Measurements from ENCODE around the gene KRT76.

Gene KRT76

DNA sequence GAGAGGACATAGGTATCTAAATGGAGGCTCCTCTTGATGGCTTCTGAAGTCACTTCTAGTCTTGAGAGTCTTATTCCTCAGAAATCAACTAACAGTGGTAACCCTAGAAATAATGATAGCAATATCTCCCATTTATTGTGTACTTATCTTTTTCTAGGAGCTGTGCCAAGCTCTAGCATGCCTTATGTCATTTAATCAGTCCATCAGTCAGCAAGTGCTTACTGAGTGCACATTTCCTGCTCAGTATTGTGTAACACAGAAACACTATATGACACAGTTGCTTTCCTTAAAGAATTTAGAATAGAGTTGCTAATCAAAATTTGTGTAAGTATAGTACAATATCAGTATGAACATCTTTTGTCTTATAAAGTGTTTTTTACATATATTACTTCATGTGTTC, 36.6 kb downstream of the KRT76 start:
- Histone ChIP-seq H3F3A (ENCODE audit: insufficient read depth) (no peaks in the 10 kb centered on the region), H3K9ac (ENCODE audit: low read length) (no peak overlapping the region), H3K9me2 (replicated peaks; ENCODE audit: insufficient read depth, low read length) (no peaks in the 10 kb centered on the region), H2AFZ (ENCODE audit: low read depth, low read length, severe bottlenecking) (no peak overlapping the region), H3K27me3 (ENCODE audit: low read length) (no peaks in the 10 kb centered on the region), H3K27ac (ENCODE audit: low read depth, low read length) (no peak overlapping the region), H3K4me2 (ENCODE audit: low read depth, low read length, poor library complexity, severe bottlenecking) (no peak overlapping the region), H3K36me3 (ENCODE audit: low read length) (no peaks in the 10 kb centered on the region), H3K79me2 (ENCODE audit: insufficient read depth, low read length) (no peaks in the 10 kb centered on the region), H4K20me1 (ENCODE audit: low read depth, low read length) (no peaks in the 10 kb centered on the region), H3K9me3 (ENCODE audit: insufficient read depth, low read length) (no peaks in the 10 kb centered on the region), H3K4me3 (ENCODE audit: insufficient read depth, low read length, poor library complexity, severe bottlenecking) (no peak overlapping the region)
- TF ChIP-seq, protein P1, sequence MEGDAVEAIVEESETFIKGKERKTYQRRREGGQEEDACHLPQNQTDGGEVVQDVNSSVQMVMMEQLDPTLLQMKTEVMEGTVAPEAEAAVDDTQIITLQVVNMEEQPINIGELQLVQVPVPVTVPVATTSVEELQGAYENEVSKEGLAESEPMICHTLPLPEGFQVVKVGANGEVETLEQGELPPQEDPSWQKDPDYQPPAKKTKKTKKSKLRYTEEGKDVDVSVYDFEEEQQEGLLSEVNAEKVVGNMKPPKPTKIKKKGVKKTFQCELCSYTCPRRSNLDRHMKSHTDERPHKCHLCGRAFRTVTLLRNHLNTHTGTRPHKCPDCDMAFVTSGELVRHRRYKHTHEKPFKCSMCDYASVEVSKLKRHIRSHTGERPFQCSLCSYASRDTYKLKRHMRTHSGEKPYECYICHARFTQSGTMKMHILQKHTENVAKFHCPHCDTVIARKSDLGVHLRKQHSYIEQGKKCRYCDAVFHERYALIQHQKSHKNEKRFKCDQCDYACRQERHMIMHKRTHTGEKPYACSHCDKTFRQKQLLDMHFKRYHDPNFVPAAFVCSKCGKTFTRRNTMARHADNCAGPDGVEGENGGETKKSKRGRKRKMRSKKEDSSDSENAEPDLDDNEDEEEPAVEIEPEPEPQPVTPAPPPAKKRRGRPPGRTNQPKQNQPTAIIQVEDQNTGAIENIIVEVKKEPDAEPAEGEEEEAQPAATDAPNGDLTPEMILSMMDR (IDR thresholded peaks at IDR 0.05; ENCODE audit: insufficient read depth, low read length, poor library complexity, severe bottlenecking) = no peak
- TF ChIP-seq EZH2phosphoT487 (conservative IDR thresholded peaks at IDR 0.05; ENCODE audit: low read length) = no peak

DNA sequence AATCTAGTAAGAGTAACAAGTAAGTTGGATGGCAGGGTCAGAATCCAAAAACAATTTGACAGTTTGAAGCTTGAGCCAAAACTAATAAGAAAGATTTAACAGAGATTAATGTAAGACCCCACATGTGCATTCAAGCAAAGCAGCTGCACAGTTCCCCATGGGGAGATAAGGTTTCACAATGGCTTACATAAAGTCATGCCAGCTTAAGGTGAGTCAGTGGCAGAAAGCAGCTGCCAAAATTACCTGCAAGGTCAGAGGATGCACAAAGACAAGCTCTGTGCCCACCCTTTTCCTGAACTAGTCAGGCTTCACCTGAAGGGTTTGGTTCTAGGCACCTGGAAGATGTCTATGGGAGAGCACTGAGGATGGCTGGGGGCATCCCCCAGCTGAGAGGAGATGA, 37.2 kb downstream of the KRT76 start:
- TF ChIP-seq, protein P1 (IDR thresholded peaks at IDR 0.05; ENCODE audit: insufficient read depth, low read length, poor library complexity, severe bottlenecking) = no peak
- no peak for TF ChIP-seq EZH2phosphoT487 (conservative IDR thresholded peaks at IDR 0.05; ENCODE audit: low read length)
- Histone ChIP-seq H3K79me2 (ENCODE audit: insufficient read depth, low read length) (no peaks in the 10 kb centered on the region), H3F3A (ENCODE audit: insufficient read depth) (no peaks in the 10 kb centered on the region), H3K9me3 (ENCODE audit: insufficient read depth, low read length) (no peaks in the 10 kb centered on the region), H4K20me1 (ENCODE audit: low read depth, low read length) (no peaks in the 10 kb centered on the region), H3K4me3 (ENCODE audit: insufficient read depth, low read length, poor library complexity, severe bottlenecking) (no peak overlapping the region), H2AFZ (ENCODE audit: low read depth, low read length, severe bottlenecking) (no peak overlapping the region), H3K9ac (ENCODE audit: low read length) (no peak overlapping the region), H3K4me2 (ENCODE audit: low read depth, low read length, poor library complexity, severe bottlenecking) (no peak overlapping the region), H3K27ac (ENCODE audit: low read depth, low read length) (no peak overlapping the region), H3K36me3 (ENCODE audit: low read length) (no peaks in the 10 kb centered on the region), H3K9me2 (replicated peaks; ENCODE audit: insufficient read depth, low read length) (no peaks in the 10 kb centered on the region), H3K27me3 (ENCODE audit: low read length) (no peaks in the 10 kb centered on the region)

DNA sequence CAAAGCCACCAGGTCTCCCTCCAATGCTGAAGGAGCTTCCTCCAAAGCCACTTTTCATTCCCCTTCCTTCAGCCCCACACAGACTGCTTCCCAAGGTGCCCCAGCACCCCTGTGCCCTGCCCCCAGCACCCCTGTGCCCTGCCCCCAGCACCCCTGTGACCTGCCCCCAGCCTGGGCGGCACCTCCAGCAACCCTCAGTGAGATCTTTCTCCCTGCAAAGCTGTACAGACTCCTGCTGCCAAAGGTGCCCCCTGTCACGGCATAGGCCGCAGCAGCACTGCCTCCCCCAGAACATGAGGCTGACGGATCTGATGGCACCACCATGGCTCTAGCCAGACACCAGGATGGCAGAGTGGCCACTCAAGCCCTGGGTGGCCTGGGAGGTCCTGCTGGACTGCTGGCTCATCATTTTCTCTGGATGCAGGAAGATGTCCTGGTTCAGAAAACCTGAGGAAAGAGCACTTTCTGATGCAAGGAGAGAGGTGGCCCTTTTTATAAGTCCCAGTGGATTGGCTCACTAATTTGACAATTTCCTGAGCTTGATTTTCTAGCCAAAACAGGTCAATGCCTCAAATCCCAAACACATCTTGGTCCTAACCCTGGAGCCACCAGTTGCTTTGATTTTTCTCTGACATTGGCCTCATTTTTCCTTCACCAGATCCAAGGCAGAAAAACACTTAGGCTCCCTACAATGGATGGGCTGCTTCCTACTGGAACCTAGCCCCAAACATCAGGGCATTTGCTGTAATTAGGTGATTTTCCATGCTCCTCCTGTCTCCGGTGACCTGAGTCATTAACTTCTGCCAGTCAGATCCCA, 41.1 kb downstream of the KRT76 start:
- Histone ChIP-seq H4K20me1 (ENCODE audit: low read depth, low read length) (no peaks in the 10 kb centered on the region), H3K27me3 (ENCODE audit: low read length) (no peaks in the 10 kb centered on the region), H3F3A (ENCODE audit: insufficient read depth) (no peaks in the 10 kb centered on the region), H3K36me3 (ENCODE audit: low read length) (no peaks in the 10 kb centered on the region), H3K4me2 (ENCODE audit: low read depth, low read length, poor library complexity, severe bottlenecking) (no peak overlapping the region), H3K9me3 (ENCODE audit: insufficient read depth, low read length) (no peaks in the 10 kb centered on the region), H3K4me3 (ENCODE audit: insufficient read depth, low read length, poor library complexity, severe bottlenecking) (no peak overlapping the region), H3K9me2 (replicated peaks; ENCODE audit: insufficient read depth, low read length) (no peaks in the 10 kb centered on the region), H3K9ac (ENCODE audit: low read length) (no peak overlapping the region), H2AFZ (ENCODE audit: low read depth, low read length, severe bottlenecking) (no peak overlapping the region), H3K27ac (ENCODE audit: low read depth, low read length) (no peak overlapping the region), H3K79me2 (ENCODE audit: insufficient read depth, low read length) (no peaks in the 10 kb centered on the region)
- TF ChIP-seq EZH2phosphoT487 (conservative IDR thresholded peaks at IDR 0.05; ENCODE audit: low read length) = no peak
- TF ChIP-seq, protein P1 (IDR thresholded peaks at IDR 0.05; ENCODE audit: insufficient read depth, low read length, poor library complexity, severe bottlenecking) = no peak
